Measurements from ENCODE around the gene AREG.

AREG gene

GRCh38 chr4:74486905-74487304, 42.0 kb downstream of the AREG start:
- DNase-seq (ENCODE audit: low read depth) = no peak
- no peak overlapping the region for H3K4me3 ChIP-seq (ENCODE audit: low read depth, low read length)
- TF ChIP-seq CTCF (IDR thresholded peaks at IDR 0.05; ENCODE audit: low read depth, low read length, missing control alignments) = no peak

- no peak for DNase-seq (ENCODE audit: low read depth)
- TF ChIP-seq CTCF (IDR thresholded peaks at IDR 0.05; ENCODE audit: low read depth, low read length, missing control alignments) = no peak
- H3K4me3 ChIP-seq (ENCODE audit: low read depth, low read length) = no peak overlapping the region
Measured at GRCh38 chr4:74487771-74488170, 42.8 kb downstream of the AREG start.

GRCh38 chr4:74490736-74491135, 45.8 kb downstream of the AREG start:
- no peak for TF ChIP-seq CTCF (IDR thresholded peaks at IDR 0.05; ENCODE audit: low read depth, low read length, missing control alignments)
- no peak overlapping the region for H3K4me3 ChIP-seq (ENCODE audit: low read depth, low read length)
- DNase-seq (ENCODE audit: low read depth) = no peak

- no peak for DNase-seq (ENCODE audit: low read depth)
- no peak overlapping the region for H3K4me3 ChIP-seq (ENCODE audit: low read depth, low read length)
- TF ChIP-seq CTCF (IDR thresholded peaks at IDR 0.05; ENCODE audit: low read depth, low read length, missing control alignments) = no peak
Measured at GRCh38 chr4:74499986-74500781, 55.2 kb downstream of the AREG start.

GRCh38 chr4:74501579-74501978, 56.6 kb downstream of the AREG start:
- no peak for DNase-seq (ENCODE audit: low read depth)
- no peak for TF ChIP-seq CTCF (IDR thresholded peaks at IDR 0.05; ENCODE audit: low read depth, low read length, missing control alignments)
- no peak overlapping the region for H3K4me3 ChIP-seq (ENCODE audit: low read depth, low read length)

- H3K4me3 ChIP-seq (ENCODE audit: low read depth, low read length) = no peak overlapping the region
- no peak for TF ChIP-seq CTCF (IDR thresholded peaks at IDR 0.05; ENCODE audit: low read depth, low read length, missing control alignments)
- DNase-seq (ENCODE audit: low read depth) = no peak
Measured at GRCh38 chr4:74503580-74503979, 58.6 kb downstream of the AREG start.

GRCh38 chr4:74504212-74504611, 59.3 kb downstream of the AREG start:
- no peak overlapping the region for H3K4me3 ChIP-seq (ENCODE audit: low read depth, low read length)
- DNase-seq (ENCODE audit: low read depth) = no peak
- TF ChIP-seq CTCF (IDR thresholded peaks at IDR 0.05; ENCODE audit: low read depth, low read length, missing control alignments) = no peak

Data from GM12864 (cell line).